AG04449 (cell line): ENCODE measurements around the gene GSK3B.

Experiments used
- CTCF ChIA-PET: fragments of 350-600 bp; formaldehyde crosslinking; extraction: SDS; loops from one replicate; lab custom pipeline; 2021; ENCODE audit warnings: antibody characterized with exemption; lab: Yijun Ruan, JAX
- POLR2A ChIA-PET: fragments of 400-600, 350-600 bp; formaldehyde crosslinking; extraction: SDS; loops from one replicate; lab custom pipeline; 2020; ENCODE audit warnings: antibody characterized with exemption, inconsistent platforms; lab: Yijun Ruan, JAX
- DNase-seq: peaks from one replicate; pipeline ENCODE4 v3.0.0-alpha.2; 2010; ENCODE audit warnings: low read depth, low spot score
- H3K4me3 ChIP-seq: 2 replicates; pipeline ENCODE4 v1.5.1; 2011; ENCODE audit warnings: low read depth, mild to moderate bottlenecking, control low read depth, low read length
- CTCF ChIP-seq: IDR thresholded peaks from one replicate; pipeline ENCODE4 v1.5.1; 2011; ENCODE audit warnings: mild to moderate bottlenecking, moderate library complexity, low read length, control low read depth, inconsistent platforms; ENCODE audit not compliant: insufficient read depth; ENCODE audit errors: missing control alignments

GSK3B gene

GRCh38 chr3:119871571-119871970, 222.7 kb downstream of the GSK3B start:
- no peak for TF ChIP-seq CTCF
- H3K4me3 ChIP-seq = no peak overlapping the region
- DNase-seq = no peak
- CTCF ChIA-PET = interaction anchor here (1.5 kb wide), 1 partner anchor 20 kb away, joined by 3 read pairs; no protein-coding TSS in a partner anchor
- POLR2A ChIA-PET = no interaction called here

- POLR2A ChIA-PET = no interaction called here
- CTCF ChIA-PET = interaction anchor here (0.9 to 1.5 kb wide), 2 partner anchors 11 to 21 kb away, joined by 3 to 4 read pairs; no protein-coding TSS in a partner anchor
- no peak for DNase-seq
- no peak overlapping the region for H3K4me3 ChIP-seq
- TF ChIP-seq CTCF = no peak
These were observed 223.7 kb downstream of the GSK3B start for GRCh38 chr3:119870512-119870911.

GRCh38 chr3:119864476-119864875, 229.8 kb downstream of the GSK3B start:
- no peak for DNase-seq
- ChIA-PET POLR2A (no interaction called here), CTCF (interaction anchor here (1.1 kb wide), 1 partner anchor 15 kb away, joined by 4 read pairs; no protein-coding TSS in a partner anchor)
- no peak overlapping the region for H3K4me3 ChIP-seq
- no peak for TF ChIP-seq CTCF

GRCh38 chr3:119862616-119863015, 231.6 kb downstream of the GSK3B start:
- H3K4me3 ChIP-seq = no peak overlapping the region

GRCh38 chr3:119861681-119862080, 232.6 kb downstream of the GSK3B start:
- DNase-seq = no peak
- no peak overlapping the region for H3K4me3 ChIP-seq
- no peak for TF ChIP-seq CTCF
- ChIA-PET POLR2A (no interaction called here), CTCF (no interaction called here)

More at GRCh38 chr3:119862616-119863015, 231.6 kb downstream of the GSK3B start:
- TF ChIP-seq CTCF = no peak
- CTCF ChIA-PET = no interaction called here
- no peak for DNase-seq
- POLR2A ChIA-PET = no interaction called here

- no peak for TF ChIP-seq CTCF
- ChIA-PET POLR2A (no interaction called here), CTCF (interaction anchor here (0.9 kb wide), 1 partner anchor 33 kb away, joined by 3 read pairs; no protein-coding TSS in a partner anchor)
- no peak overlapping the region for H3K4me3 ChIP-seq
- DNase-seq = no peak
These were observed 234.5 kb downstream of the GSK3B start for GRCh38 chr3:119859728-119860127.
